Fibroblast of gingiva (primary cell): ENCODE data around the gene RNF4.

Experiments
- DNase-seq: peaks from one replicate; pipeline ENCODE4 v3.0.0-alpha.2; 2011; ENCODE audit warnings: low read depth

RNF4 gene

GRCh38 chr4:2437475-2438215 is 31.3 kb upstream of the RNF4 start:
- no peak for DNase-seq

GRCh38 chr4:2438822-2439718 is 29.8 kb upstream of the RNF4 start:
- DNase-seq, result peak; percentile 11

- peak; percentile 27 for DNase-seq
Measured at GRCh38 chr4:2441393-2442174, 27.3 kb upstream of the RNF4 start.

- DNase-seq, result no peak
Measured at GRCh38 chr4:2442175-2442993, 26.5 kb upstream of the RNF4 start.

GRCh38 chr4:2443061-2443730 is 25.7 kb upstream of the RNF4 start:
- DNase-seq, result no peak

GRCh38 chr4:2443956-2444740 is 24.8 kb upstream of the RNF4 start:
- no peak for DNase-seq

- DNase-seq, result no peak
Measured at GRCh38 chr4:2445130-2445529, 23.8 kb upstream of the RNF4 start.

GRCh38 chr4:2445571-2445970 is 23.3 kb upstream of the RNF4 start:
- DNase-seq, result no peak

GRCh38 chr4:2446656-2447564 is 22.0 kb upstream of the RNF4 start:
- DNase-seq, result no peak

GRCh38 chr4:2448589-2448988 is 20.3 kb upstream of the RNF4 start:
- DNase-seq, result no peak

- no peak for DNase-seq
Measured at GRCh38 chr4:2449051-2449450, 19.9 kb upstream of the RNF4 start.

- no peak for DNase-seq
Measured at GRCh38 chr4:2449511-2450392, 19.2 kb upstream of the RNF4 start.

- DNase-seq, result no peak
Measured at GRCh38 chr4:2450394-2451035, 18.4 kb upstream of the RNF4 start.

- no peak for DNase-seq
Measured at GRCh38 chr4:2451036-2451520, 17.8 kb upstream of the RNF4 start.

GRCh38 chr4:2451821-2452785 is 16.8 kb upstream of the RNF4 start:
- no peak for DNase-seq
